GM18520 (cell line): ENCODE data around the gene TGM5.
"Not testable (repeated sequence)": the region's sequence is repeated elsewhere in the genome, so short reads cannot be mapped to it uniquely, and the experiment has no call there.

ENCODE experiments used
- ATAC-seq: cut with Tn5 transposase; IDR thresholded peaks from one replicate; pipeline ENCODE4 v1.9.1; 2021; ENCODE audit not compliant: unreplicated experiment

TGM5 gene, protein sequence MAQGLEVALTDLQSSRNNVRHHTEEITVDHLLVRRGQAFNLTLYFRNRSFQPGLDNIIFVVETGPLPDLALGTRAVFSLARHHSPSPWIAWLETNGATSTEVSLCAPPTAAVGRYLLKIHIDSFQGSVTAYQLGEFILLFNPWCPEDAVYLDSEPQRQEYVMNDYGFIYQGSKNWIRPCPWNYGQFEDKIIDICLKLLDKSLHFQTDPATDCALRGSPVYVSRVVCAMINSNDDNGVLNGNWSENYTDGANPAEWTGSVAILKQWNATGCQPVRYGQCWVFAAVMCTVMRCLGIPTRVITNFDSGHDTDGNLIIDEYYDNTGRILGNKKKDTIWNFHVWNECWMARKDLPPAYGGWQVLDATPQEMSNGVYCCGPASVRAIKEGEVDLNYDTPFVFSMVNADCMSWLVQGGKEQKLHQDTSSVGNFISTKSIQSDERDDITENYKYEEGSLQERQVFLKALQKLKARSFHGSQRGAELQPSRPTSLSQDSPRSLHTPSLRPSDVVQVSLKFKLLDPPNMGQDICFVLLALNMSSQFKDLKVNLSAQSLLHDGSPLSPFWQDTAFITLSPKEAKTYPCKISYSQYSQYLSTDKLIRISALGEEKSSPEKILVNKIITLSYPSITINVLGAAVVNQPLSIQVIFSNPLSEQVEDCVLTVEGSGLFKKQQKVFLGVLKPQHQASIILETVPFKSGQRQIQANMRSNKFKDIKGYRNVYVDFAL

GRCh38 chr15:43266834-43267233 is at the start of gene TGM5:
TGM5 (minus strand) TSS chr15:43266928; CDS start chr15:43266849, 79 bp downstream.
- no peak for ATAC-seq

GRCh38 chr15:43314171-43314570 is 47.4 kb upstream of the TGM5 start:
- ATAC-seq: no peak

DNA sequence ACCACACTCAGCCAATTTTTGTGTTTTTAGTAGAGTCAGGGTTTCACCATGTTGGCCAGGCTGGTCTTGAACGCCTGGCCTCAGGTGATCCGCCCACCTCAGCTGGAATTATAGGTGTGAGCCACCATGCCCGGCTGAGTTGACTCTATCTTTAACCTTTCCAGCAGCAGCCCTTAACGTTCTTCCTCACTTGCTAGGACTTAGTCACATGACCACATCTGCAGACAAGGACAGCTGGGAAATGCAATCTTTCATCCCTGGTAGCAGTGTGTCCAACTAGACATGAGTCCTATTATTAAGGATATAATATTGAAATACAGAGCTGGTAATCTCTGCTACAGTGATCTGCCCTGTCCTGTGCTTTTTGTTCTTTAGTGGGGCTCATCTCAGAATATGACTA is 45.6 kb upstream of the TGM5 start:
- no peak for ATAC-seq

GRCh38 chr15:43302205-43302817 is 35.6 kb upstream of the TGM5 start, which contains the start of gene TGM7:
TGM7 (minus strand) TSS chr15:43302255.
- no peak for ATAC-seq

DNA sequence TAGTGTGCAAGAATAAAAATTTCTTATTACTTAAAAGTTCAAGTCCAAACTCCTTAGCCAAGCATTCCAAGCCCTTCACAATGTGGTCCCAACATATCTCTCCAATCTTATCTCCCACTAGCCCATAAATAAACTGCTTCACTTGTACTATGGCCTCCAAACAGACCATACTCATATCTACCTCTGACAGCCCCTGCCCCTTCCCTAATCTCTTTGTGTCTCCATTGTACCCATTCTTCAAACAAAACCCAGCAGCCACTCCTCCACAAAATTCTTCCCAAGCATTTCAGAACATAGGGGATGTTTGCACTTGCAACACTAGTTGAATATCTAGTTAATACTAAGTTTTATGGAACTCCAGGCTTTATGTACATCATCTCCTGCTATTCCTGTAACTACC is 33.2 kb upstream of the TGM5 start:
- ATAC-seq: no peak

DNA sequence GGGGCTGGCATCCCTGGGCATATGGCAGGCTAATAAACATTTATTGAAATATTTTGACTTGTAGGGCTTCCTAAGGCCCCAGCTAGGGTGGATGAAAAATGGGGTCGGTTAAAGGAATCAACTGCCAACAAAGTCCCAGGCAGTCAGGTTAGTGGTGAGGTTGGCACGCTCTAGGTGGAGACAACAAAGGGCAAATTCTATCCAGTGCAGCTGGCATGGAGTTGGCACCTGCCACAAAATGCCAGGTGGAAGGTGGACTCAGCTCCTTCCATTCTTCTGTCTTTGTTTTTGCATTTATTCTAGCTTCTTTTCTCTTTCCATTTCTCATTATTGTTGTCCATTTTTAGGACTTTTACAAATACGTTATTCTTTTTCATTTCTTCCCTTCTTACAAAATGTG is 32.7 kb upstream of the TGM5 start:
- ATAC-seq: no peak

GRCh38 chr15:43294091-43294706 is 27.5 kb upstream of the TGM5 start:
- no peak for ATAC-seq

DNA sequence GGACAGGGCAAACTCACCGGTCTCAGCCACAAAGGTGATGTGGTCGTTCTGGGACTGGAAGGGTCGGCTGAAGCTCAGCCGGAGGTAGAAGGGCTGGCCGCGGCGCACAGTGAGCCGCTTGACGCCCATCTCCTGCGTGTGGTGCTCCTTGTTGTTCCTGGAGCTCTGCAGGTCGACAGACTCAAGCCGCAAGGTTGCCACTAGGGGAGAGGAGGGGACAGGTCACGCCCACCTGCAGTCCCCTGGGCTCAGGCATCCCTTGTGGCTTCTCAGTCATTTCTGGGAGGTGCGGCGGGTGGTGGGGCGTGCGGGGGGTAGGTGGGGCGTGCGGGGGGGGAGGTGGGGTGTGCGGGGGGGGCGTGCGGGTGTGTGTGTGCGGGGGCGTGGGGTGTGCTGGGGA is 26.7 kb upstream of the TGM5 start:
- ATAC-seq: no peak

DNA sequence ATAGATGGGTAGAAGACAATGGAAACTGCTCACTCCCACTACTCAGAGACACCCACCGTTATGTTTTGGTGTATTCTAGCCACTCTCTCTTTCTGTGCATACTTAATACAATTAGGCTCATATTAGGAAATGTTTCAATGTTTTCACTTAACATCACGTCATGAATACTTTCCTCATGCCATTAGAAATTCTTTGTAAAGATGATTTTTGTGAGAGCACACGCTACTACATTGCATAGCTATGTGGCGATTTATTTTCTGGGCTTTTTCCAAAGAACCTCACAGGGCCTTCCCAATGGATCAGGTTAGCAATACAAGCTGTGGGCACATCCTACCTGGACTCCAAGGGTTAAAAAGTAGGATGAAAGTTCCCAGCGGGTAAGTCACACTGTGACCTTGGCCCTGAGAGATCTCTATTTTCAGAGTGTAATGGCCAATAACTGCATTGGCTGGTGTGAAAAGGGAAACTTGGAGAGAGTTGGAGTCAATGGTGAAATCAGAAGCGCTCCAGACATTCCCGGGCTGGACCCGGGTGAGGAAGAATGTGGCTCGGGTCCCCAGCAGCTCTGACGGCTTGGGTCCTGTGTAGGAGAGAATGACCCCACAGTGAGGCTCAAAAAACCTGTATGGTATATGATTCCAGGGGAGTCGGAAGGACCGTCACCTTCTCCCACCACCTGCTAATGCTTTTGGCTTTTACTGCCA is 25.8 kb upstream of the TGM5 start:
- ATAC-seq: no peak

GRCh38 chr15:43289656-43290055 is 22.9 kb upstream of the TGM5 start:
- not testable (repeated sequence) for ATAC-seq

- no peak for ATAC-seq
Measured at GRCh38 chr15:43287254-43287653, 20.5 kb upstream of the TGM5 start.

GRCh38 chr15:43286074-43286473 is 19.3 kb upstream of the TGM5 start:
- ATAC-seq: no peak

DNA sequence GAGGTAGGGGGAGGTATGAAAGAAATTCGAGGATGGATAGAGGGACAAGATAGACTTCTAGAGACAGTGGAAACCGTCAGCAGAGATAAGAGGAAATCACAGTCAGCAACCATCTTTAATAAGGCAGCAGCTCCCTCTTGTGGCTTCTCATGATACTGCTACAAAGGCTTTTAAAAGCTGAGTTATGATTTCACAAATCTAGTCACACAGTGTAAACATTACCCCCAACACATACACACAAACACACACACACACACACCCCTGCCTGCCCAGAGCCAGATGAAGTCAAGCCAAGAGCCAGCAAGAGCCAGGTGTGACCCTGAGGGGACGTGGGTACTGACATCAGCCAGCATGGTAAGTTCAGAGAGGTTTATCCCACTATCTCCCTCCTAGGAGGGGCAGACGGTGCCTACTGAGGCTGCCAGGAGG is 18.9 kb upstream of the TGM5 start:
- no peak for ATAC-seq

GRCh38 chr15:43283526-43283925 is 16.8 kb upstream of the TGM5 start:
- no peak for ATAC-seq

- ATAC-seq: no peak
Measured at GRCh38 chr15:43281926-43282602, 15.3 kb upstream of the TGM5 start.

DNA sequence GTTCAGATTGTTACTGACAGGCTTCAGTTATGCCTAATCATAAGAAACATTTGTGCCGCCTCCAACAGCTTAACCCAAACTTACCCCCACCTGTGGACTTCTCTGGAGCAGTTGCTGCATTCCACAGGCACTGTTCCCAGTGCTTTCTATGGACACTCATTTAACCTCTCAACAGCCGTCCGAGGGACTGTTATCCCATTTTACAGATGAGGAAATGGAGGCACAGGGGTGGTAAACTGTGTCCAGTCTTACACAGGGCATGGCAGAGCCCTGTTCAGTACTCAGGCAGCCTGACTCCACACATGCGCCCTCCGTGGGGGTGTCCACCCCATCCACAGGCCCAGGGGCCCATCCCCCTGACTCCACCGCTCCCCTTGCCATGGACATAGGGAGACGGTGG is 14.3 kb upstream of the TGM5 start:
- no peak for ATAC-seq

DNA sequence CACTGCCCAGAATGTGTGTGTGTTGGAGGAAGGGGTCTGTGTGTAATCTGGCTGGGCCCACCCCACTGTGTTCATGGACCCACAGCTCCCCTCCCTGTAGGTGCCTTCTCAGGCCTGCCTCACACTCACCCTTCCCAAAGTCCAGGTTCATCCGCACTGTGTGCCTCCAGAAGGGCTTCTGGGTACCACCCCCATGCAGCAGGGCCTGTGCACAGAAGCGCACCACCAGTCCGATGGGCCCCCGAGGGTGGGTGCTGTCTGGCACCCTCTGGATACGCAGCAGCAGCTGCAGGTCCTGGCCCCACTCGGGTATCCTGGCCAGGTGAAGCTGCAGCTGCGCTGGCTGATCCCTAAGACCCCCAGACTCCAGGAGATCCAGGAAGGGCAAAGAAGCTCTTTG is 12.8 kb upstream of the TGM5 start:
- no peak for ATAC-seq

- ATAC-seq: no peak
Measured at GRCh38 chr15:43278869-43279268, 12.1 kb upstream of the TGM5 start.

DNA sequence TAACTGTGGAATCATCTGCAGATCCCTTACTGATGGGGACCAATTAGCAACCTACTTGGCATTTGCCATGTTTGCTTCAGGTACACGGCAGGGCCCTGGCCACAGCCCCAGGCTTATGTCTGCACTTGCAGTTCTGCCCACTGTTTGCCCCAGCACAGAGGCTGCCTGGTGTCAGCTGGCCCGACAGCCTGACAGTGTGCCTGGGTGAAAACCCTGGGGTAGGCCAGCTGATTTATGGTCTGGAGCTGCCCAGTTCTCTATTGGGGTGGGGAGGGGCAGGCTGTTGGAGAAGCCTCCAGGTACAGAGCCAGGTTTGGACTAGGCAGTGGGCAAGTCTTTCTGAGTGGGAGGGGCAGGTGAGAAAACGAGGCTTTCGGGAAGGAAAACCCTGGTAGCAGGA is 11.2 kb upstream of the TGM5 start:
- ATAC-seq: no peak

- no peak for ATAC-seq
Measured at GRCh38 chr15:43277231-43277823, 10.6 kb upstream of the TGM5 start.
